NB4 (cell line): ENCODE measurements around the gene SLC6A6.

ENCODE experiments used
- DNase-seq: peaks from one replicate; pipeline ENCODE4 v3.0.0; 2010; ENCODE audit warnings: low read depth
- H3K4me3 ChIP-seq: one replicate; pipeline ENCODE4 v1.5.1; 2011; ENCODE audit warnings: mild to moderate bottlenecking, low read depth, low read length, moderate library complexity
- MAX ChIP-seq: IDR thresholded peaks from 2 replicates; pipeline ENCODE4 v1.6.1; 2011; ENCODE audit warnings: low read depth, low read length
- MYC ChIP-seq: IDR thresholded peaks from 2 replicates; pipeline ENCODE4 v1.6.1; 2011; ENCODE audit warnings: low read depth, low read length
- POLR2A ChIP-seq: IDR thresholded peaks from 2 replicates; pipeline ENCODE4 v1.6.1; 2011; ENCODE audit warnings: mild to moderate bottlenecking; ENCODE audit not compliant: insufficient read length; ENCODE audit errors: extremely low read depth
- TF ChIP-seq, protein P1 (sequence below): IDR thresholded peaks from one replicate; pipeline ENCODE4 v1.5.1; 2012; ENCODE audit warnings: low read depth, low read length

The SLC6A6 gene

DNA sequence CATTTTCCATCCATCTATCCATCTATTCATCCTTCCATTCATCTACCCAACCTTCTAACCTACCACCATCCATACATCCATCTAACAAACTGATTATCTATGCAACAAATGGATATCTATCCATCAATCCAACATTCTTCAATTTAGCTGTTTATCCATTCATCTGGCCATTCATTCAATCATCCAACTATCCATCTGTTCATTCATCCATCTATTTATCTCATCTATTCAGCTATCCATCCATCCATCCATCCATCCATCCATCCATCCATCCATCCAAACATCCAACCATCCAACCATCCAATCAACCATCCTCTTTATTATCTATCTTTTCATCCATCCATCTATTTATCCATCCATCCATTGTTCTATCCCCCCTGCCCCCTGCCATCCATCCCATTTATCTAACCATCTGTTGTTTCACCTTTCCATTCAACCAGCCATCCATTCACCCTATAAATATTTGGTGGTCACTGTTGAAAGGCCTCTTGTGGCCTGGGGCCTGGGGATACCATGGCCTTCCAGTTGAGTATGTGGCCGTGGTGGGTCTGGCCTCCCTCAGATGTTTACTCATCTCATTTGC is 44.7 kb downstream of the SLC6A6 start:
- H3K4me3 ChIP-seq, result no peak overlapping the region
- TF ChIP-seq MAX (no peak), MYC (no peak), POLR2A (no peak)
- TF ChIP-seq, protein P1, sequence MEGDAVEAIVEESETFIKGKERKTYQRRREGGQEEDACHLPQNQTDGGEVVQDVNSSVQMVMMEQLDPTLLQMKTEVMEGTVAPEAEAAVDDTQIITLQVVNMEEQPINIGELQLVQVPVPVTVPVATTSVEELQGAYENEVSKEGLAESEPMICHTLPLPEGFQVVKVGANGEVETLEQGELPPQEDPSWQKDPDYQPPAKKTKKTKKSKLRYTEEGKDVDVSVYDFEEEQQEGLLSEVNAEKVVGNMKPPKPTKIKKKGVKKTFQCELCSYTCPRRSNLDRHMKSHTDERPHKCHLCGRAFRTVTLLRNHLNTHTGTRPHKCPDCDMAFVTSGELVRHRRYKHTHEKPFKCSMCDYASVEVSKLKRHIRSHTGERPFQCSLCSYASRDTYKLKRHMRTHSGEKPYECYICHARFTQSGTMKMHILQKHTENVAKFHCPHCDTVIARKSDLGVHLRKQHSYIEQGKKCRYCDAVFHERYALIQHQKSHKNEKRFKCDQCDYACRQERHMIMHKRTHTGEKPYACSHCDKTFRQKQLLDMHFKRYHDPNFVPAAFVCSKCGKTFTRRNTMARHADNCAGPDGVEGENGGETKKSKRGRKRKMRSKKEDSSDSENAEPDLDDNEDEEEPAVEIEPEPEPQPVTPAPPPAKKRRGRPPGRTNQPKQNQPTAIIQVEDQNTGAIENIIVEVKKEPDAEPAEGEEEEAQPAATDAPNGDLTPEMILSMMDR, result no peak
- no peak for DNase-seq

DNA sequence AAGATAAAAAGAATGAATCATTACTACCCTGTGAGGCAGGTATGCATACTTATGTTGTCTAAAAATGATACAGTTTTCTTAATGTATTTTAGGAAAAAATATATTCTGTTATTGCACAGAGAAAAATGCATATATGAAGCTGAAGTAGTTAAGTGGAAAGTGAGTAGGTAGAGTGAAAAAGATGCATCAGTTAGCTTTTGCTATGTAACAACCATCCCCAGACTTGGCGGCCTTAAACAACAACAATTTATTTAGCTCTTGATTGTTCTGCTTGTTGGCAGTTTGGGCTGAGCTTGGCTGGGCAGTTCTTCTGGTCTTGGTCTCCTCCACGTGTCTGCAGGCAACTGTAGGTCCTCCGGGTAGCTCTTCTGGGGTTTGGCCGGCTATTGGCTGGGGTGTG is 45.7 kb downstream of the SLC6A6 start:
- TF ChIP-seq, protein P1, result no peak
- TF ChIP-seq MYC, result no peak
- no peak overlapping the region for H3K4me3 ChIP-seq
- no peak for DNase-seq

DNA sequence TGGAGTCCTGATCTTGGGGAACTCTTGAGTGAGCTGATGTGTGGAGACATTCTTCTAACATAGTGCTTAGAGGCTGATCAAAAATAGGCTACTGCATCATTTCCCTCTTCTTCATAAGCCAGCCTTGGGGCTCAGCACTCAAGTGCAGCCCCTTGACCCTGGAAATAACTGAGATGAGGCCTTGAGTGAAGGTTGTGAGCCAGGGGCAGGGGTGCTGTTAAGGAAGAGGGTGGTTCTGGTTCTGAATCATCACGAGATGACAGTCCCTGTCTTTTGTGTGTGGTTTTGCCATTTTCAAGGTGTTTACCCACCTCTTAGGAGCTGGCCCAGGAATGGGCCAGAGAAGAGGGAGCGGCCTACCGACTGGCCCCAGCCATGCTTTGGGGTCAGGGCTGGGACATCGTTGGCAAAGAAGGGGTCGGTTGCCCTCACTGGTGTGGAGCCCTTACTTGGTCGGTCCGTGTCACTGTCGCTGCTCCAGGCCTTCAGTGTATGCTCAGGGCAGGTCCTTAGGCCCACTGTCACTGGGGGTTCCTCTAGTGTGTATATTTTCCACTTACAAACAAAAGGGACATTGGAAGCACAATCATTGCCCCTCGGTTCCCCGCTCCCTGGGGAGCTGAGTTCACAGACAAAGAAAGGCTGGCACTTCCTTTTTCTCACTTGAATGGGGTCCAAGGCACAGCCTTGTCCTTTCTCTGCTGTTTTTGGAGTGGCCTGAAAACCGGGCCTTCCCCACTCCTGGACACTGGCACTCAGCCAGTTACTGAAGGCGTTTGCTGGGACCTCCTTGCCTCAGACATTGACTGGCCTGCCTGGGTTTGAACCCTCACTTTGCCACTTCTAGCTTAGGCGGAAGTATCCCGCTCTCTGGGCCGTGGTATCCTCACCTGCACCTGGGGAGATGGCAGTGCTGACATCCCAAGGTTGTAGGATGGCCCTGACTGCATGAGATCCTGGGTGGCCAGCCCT is 46.6 kb downstream of the SLC6A6 start:
- DNase-seq, result peak; percentile 42

GRCh38 chr3:14450506-14450905 is 48.1 kb downstream of the SLC6A6 start:
- H3K4me3 ChIP-seq, result no peak overlapping the region
- TF ChIP-seq POLR2A (no peak), MYC (no peak), MAX (no peak)
- TF ChIP-seq, protein P1, result no peak

More for the DNA sequence above, 46.6 kb downstream of the SLC6A6 start:
- TF ChIP-seq, protein P1, result no peak
- TF ChIP-seq POLR2A (no peak), MAX (no peak), MYC (no peak)
- H3K4me3 ChIP-seq, result no peak overlapping the region

DNA sequence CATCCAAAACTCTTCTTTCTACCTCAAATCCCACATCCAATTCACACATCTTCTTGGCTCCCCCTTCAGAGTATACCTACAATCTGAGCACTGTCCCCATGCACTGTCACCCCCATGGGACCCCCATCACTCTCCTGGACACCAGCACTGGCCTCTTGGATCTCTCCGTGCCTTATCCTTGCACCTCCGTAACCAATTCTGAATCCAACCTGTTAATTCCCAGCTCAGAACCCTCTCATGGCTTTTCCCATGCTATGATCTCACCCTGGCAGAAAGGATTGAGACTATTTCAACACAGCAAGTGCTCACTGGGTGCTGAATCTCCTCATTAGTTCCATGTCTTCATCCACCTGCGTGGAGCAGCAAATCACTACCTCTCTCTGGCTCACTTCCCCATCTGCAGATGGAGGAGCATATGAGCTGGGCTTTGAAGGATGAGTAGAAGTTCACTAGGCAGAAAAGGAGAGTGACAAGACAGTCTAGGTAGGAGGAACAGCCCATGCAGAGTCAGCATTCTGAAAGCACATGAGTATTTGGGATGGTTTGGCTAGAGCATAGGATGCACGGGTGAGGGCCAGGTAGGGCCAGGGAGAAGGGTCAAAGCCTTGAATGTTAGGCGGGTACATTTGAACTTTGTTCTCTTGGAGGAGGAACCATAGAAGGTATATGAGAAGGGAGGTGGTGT is 48.7 kb downstream of the SLC6A6 start:
- DNase-seq, result no peak
- TF ChIP-seq POLR2A, result no peak
- no peak for TF ChIP-seq MYC
- TF ChIP-seq MAX, result no peak
- TF ChIP-seq, protein P1, result no peak
- no peak overlapping the region for H3K4me3 ChIP-seq

More at GRCh38 chr3:14450506-14450905, 48.1 kb downstream of the SLC6A6 start:
- DNase-seq, result no peak
